Adrenal gland (tissue), 12 donors: ENCODE data around the gene CELF3. TPM values are rescaled to one million over a fixed set of nuclear protein-coding genes. Genes with fewer than 3 reads are reported as not detected.
"Not testable (repeated sequence)": the region's sequence is repeated elsewhere in the genome, so short reads cannot be mapped to it uniquely, and the experiment has no call there.

Experiments used
- DNase-seq, 7 donors: peaks; one replicate each; pipeline ENCODE4 v3.0.0-alpha.2; 2019 to 2020
- H3K27ac ChIP-seq, 5 donors: fragments of 200-600 bp; sonication (generic) in 4 of 5; 1 replicate in 3 of 5; 2 replicates in 2 of 5; pipeline versions ENCODE4 v1.5.1 to v1.8.0; 2016 to 2020; ENCODE audit warnings: mild to moderate bottlenecking in 1 of 5
- H3K27me3 ChIP-seq: fragments of 200-600 bp; 2 replicates; pipeline ENCODE4 v1.8.0; 2021
- H3K36me3 ChIP-seq, 2 donors: fragments of 200-600 bp; replicated peaks in 1 of 2; 1 replicate in 1 of 2; 2 replicates in 1 of 2; pipeline versions ENCODE4 v1.5.1 to v1.8.0; 2018 to 2022
- H3K4me1 ChIP-seq, 2 donors: fragments of 200-600 bp; replicated peaks in 1 of 2; 1 replicate in 1 of 2; 2 replicates in 1 of 2; pipeline versions ENCODE4 v1.5.1 to v1.8.0; 2018 to 2021
- H3K4me3 ChIP-seq, 4 donors: fragments of 200-600 bp; sonication (generic) in 3 of 4; one replicate each; pipeline ENCODE4 v1.5.1; 2016 to 2018
- H3K9me3 ChIP-seq, 3 donors: fragments of 200-600 bp; sonication (generic) in 1 of 3; replicated peaks in 1 of 3; 1 replicate in 2 of 3; 2 replicates in 1 of 3; pipeline versions ENCODE4 v1.5.1 to v1.8.0; 2016 to 2021
- CTCF ChIP-seq, 6 experiments: fragments of 450-650 bp in 4 of 6; fragments of 200-600 bp in 2 of 6; sonication (generic) in 1 of 6; IDR thresholded peaks; 1 replicate in 5 of 6; 2 replicates in 1 of 6; pipeline versions ENCODE4 v1.5.1 to v1.8.0; 2016 to 2021; ENCODE audit warnings: antibody characterized with exemption in 6 of 6, mild to moderate bottlenecking in 2 of 6, moderate library complexity in 1 of 6
- POLR2A ChIP-seq, 2 donors: fragments of 450-650 bp; IDR thresholded peaks; one replicate each; pipeline ENCODE4 v1.6.1; 2017; ENCODE audit warnings: antibody characterized with exemption in 2 of 2, mild to moderate bottlenecking in 2 of 2, moderate library complexity in 1 of 2
- WGBS, 4 donors: extraction: QIAGEN DNeasy Blood & Tissue Kit in 2 of 4; methylation state at CpG; one replicate each; pipeline versions ENCODE4 v1.1.5 to v1.1.7; 2013 to 2017; 5-methylcytosine and 5-hydroxymethylcytosine counted together
- intact Hi-C, 2 donors: fragments of 100-400 bp; cut with DNase I; formaldehyde crosslinking; loops; one replicate each; pipeline versions ENCODE4 v1.14.1 to v1.15.0; 2022 to 2023
- polyA plus RNA-seq, 3 donors: library from polyadenylated mRNA; stranded (reverse); fragments of 200-250 nt in 2 of 3; fragments of 350-450 nt in 1 of 3; fragmentation: Illumina TruSeq in 1 of 3; extraction: RNeasy Lipid Tissue Mini Kit (QIAGEN cat#74804) in 1 of 3; gene quantifications; one replicate each; pipeline ENCODE4 v1.2.3, GENCODE V29; 2013 to 2014
- total RNA-seq, 9 donors: library from RNA; depleted of rRNA in 4 of 9; stranded (reverse); fragments of >200 nt in 4 of 9; fragments of 120-200 nt in 1 of 9; fragmentation: NEBNext Ultra II Directional in 1 of 9; extraction: Animal tissue kit (Norgen Biotek cat#: 25700) in 1 of 9; gene quantifications; one replicate each; pipeline versions ENCODE4 v1.1.0 to v1.2.4, GENCODE V29; 2013 to 2023
- donor health status: healthy with polysubstance abuse.
- donor health status: Bipolar disorder and iron deficiency.
- donor health status: DM: yes; HTN: yes; CAD: no.
- donor health status: DM: no; HTN: no; CAD: no.
- donor health status: DM: no; HTN: no; CAD: no.
- donor health status: DM: yes; HTN: yes; CAD: no.

CELF3 gene
- total and polyA plus RNA-seq, 12 donors = 0.10 to 128 (median 7.7) TPM; not detected in 3

GRCh38 chr1:151684128-151684527, 32.5 kb downstream of the CELF3 start:
- H3K36me3 ChIP-seq = peaks cover 0 to 6% of the 10 kb centered on the region in 2 donors
- H3K27ac ChIP-seq = no peak overlapping the region
- intact Hi-C loops = no loop called here
- TF ChIP-seq CTCF (IDR thresholded peaks at IDR 0.05) (no peak), POLR2A (IDR thresholded peaks at IDR 0.05) (no peak)
- H3K4me1 ChIP-seq = no peaks in the 10 kb centered on the region
- WGBS, 4 donors = 78 to 100% (median 95%) methylated on average over 2 of the region's 2 CpGs
- H3K4me3 ChIP-seq = no peak overlapping the region
- no peaks in the 10 kb centered on the region for H3K9me3 ChIP-seq
- DNase-seq = no peak
- no peaks in the 10 kb centered on the region for H3K27me3 ChIP-seq

DNA sequence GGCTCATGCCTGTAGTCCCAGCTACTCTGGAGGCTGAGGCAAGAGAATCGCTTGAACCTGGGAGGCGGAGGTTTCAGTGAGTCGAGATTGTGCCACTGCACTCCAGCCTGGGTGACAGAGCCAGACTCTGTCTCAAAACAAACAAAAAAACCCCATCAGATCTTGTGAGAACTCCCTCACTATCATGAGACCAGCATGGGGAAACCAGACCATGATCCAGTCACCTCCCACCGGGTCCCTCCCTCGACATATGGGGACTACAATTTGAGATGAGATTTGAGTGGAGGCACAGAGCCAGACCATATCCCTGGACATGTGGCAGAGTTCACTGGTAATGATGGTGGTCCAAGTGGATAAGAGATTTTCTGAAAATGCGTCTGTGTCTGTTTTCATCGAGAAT, 33.7 kb downstream of the CELF3 start:
- H3K27me3 ChIP-seq, H3K4me1 ChIP-seq, DNase-seq, H3K4me3 ChIP-seq, intact Hi-C loops, H3K27ac ChIP-seq, H3K9me3 ChIP-seq: not testable (repeated sequence)
- 88 to 96% (median 93%) methylated on average over 7 of the region's 7 CpGs for WGBS, 4 donors
- peaks cover 0 to 10% of the 10 kb centered on the region in 2 donors for H3K36me3 ChIP-seq

DNA sequence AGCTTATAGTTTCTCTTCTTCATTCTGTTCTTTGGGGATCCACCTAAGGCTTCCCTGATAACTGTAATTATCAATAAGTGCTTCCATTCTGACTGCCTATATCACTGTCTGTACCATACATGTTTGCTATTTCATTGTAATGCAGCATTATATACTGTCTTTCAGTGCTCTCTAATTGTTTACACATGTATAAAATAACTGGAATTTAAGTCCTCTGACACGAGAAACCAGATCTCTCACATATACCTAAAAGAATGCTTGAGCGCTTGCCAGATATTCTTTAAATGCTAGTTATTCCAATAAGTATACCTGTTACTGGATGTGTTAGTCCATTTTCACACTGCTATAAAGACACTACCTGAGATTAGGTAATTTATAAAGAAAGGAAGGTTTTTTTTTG, 34.7 kb downstream of the CELF3 start:
- no peaks in the 10 kb centered on the region for H3K9me3 ChIP-seq
- TF ChIP-seq POLR2A (IDR thresholded peaks at IDR 0.05) (no peak), CTCF (IDR thresholded peaks at IDR 0.05) (no peak)
- H3K36me3 ChIP-seq = peaks cover 0 to 14% of the 10 kb centered on the region in 2 donors
- WGBS, 4 donors = 93 to 97% (median 95%) methylated on average over 2 of the region's 2 CpGs
- H3K4me3 ChIP-seq = no peak overlapping the region
- DNase-seq = no peak
- no peaks in the 10 kb centered on the region for H3K27me3 ChIP-seq
- no peaks in the 10 kb centered on the region for H3K4me1 ChIP-seq
- intact Hi-C loops = no loop called here
- H3K27ac ChIP-seq = no peak overlapping the region

DNA sequence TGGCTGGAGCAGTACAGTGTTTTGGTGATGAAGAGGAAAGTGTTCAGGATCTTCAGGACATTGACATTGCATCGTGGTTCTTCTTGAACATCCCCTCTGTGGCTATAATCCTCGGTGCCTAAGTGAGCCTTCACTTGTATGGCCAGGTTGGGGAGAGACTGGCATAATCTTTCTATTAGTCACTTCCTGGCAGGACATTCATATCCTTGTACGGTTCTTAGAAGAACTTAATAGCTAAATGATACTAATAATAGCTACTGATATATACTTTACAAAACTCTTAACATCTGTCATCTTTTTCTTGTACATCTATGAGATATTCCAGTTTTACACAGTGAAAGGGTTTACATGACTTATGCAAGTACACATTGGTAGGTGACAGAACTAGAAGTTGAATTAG, 35.8 kb downstream of the CELF3 start:
- DNase-seq = no peak
- Histone ChIP-seq H3K4me1 (no peaks in the 10 kb centered on the region), H3K27ac (no peak overlapping the region), H3K4me3 (no peak overlapping the region), H3K9me3 (no peaks in the 10 kb centered on the region), H3K36me3 (peaks cover 0 to 14% of the 10 kb centered on the region in 2 donors), H3K27me3 (no peaks in the 10 kb centered on the region)
- TF ChIP-seq CTCF (IDR thresholded peaks at IDR 0.05) (no peak), POLR2A (IDR thresholded peaks at IDR 0.05) (no peak)
- intact Hi-C loops = no loop called here
- 20 to 38% (median 29%) methylated on average over 3 of the region's 3 CpGs for WGBS, 4 donors

GRCh38 chr1:151680391-151680790, 36.2 kb downstream of the CELF3 start:
- no peak for TF ChIP-seq POLR2A (IDR thresholded peaks at IDR 0.05)
- no peak for TF ChIP-seq CTCF (IDR thresholded peaks at IDR 0.05)
- Histone ChIP-seq H3K9me3 (no peaks in the 10 kb centered on the region), H3K36me3 (peaks cover 0 to 14% of the 10 kb centered on the region in 2 donors), H3K27ac (no peak overlapping the region), H3K27me3 (no peaks in the 10 kb centered on the region), H3K4me1 (no peaks in the 10 kb centered on the region), H3K4me3 (no peak overlapping the region)
- WGBS, 4 donors = 70 to 93% (median 83%) methylated on average over 4 of the region's 4 CpGs
- intact Hi-C loops = no loop called here
- DNase-seq = no peak
